NT2/D1 (cell line): Measurements from ENCODE around the gene SNAP47.

ENCODE experiments used
- DNase-seq: peaks from one replicate; pipeline ENCODE4 v3.0.0-alpha.2; 2011; ENCODE audit warnings: low read depth, low spot score
- H3K27me3 ChIP-seq: 2 replicates; pipeline ENCODE4 v1.6.0; 2011; ENCODE audit warnings: mild to moderate bottlenecking; ENCODE audit not compliant: insufficient read length, insufficient read depth
- H3K36me3 ChIP-seq: 2 replicates; pipeline ENCODE4 v1.6.1; 2011; ENCODE audit warnings: mild to moderate bottlenecking, low read length, mixed read lengths; ENCODE audit not compliant: insufficient read depth, insufficient read length
- H3K4me1 ChIP-seq: 2 replicates; pipeline ENCODE4 v1.5.1; 2011; ENCODE audit not compliant: insufficient read depth, insufficient read length
- H3K4me3 ChIP-seq: 2 replicates; pipeline ENCODE4 v1.5.1; 2011; ENCODE audit warnings: low read depth; ENCODE audit not compliant: insufficient read length
- H3K9ac ChIP-seq: 2 replicates; pipeline ENCODE4 v1.6.0; 2011; ENCODE audit warnings: low read depth; ENCODE audit not compliant: insufficient read length
- H3K9me3 ChIP-seq: 2 replicates; pipeline ENCODE4 v1.5.1; 2011; ENCODE audit warnings: mild to moderate bottlenecking, low read length; ENCODE audit not compliant: insufficient read depth
- SUZ12 ChIP-seq: IDR thresholded peaks from 2 replicates; pipeline ENCODE4 v1.6.1; 2011; ENCODE audit not compliant: insufficient read length, insufficient read depth; ENCODE audit errors: extremely low read depth
- YY1 ChIP-seq: IDR thresholded peaks from 2 replicates; pipeline ENCODE4 v1.6.1; 2011; ENCODE audit not compliant: insufficient read length, insufficient read depth
- ZNF274 ChIP-seq: IDR thresholded peaks from 2 replicates; pipeline ENCODE4 v1.6.1; 2011; ENCODE audit warnings: mild to moderate bottlenecking, low read depth, low read length

The SNAP47 gene

DNA sequence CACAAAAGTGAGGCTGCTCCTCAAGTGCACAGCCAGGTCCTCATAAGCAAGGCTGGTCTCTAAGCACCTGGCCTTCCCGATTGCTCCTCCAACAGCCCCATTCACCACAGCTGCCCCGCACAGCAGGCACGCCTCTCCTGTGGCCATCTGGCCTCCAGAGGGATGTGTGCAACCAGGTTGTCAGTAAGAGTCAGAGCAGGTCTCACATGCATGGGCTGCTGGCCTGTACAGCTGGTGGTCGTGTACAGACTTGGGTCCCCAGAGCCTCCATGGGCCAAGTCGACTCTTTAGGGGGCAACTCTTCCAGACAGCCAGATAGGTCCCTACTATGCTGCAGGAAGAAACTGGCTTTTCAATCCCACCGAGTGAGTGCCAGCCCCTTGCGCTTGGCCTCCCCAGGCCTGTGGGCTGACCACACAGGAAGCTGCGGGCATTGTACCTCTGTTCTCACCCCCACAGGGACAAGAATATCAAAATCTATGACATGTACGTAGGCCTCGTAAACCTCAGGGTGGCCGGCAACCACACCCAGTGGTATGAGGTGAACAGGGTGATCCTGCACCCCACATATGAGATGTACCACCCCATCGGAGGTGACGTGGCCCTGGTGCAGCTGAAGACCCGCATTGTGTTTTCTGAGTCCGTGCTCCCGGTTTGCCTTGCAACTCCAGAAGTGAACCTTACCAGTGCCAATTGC lies 81.7 kb downstream of the SNAP47 start:
- Histone ChIP-seq H3K9me3 (peaks cover 35% of the 10 kb centered on the region; the same call in 1 of the 2 replicates), H3K4me1 (peaks cover 5% of the 10 kb centered on the region), H3K27me3 (no peaks in the 10 kb centered on the region), H3K36me3 (no peaks in the 10 kb centered on the region), H3K9ac (no peak overlapping the region), H3K4me3 (no peak overlapping the region)
- no peak for TF ChIP-seq SUZ12
- no peak for TF ChIP-seq ZNF274
- no peak for TF ChIP-seq YY1
- DNase-seq, result no peak

DNA sequence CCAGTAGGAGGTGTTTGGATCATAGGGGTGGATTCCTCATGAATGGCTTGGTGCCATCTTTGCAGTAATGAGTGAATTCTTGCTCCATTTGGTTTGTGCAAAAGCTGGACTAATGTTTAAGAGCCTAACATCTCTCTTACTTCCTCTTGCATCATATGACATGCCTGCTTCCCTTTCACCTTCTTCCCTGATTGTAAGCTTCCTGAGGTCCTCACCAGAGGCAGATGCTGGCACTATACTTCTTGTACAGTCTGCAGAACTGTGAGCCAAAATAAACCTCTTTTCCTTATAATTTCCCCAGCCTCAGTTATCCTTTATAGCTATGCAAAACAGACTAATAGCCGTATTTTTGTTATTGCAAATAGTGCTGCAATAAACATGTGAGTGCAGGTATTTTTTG lies 88.3 kb downstream of the SNAP47 start:
- Histone ChIP-seq H3K36me3 (no peaks in the 10 kb centered on the region), H3K27me3 (no peaks in the 10 kb centered on the region), H3K9ac (no peak overlapping the region), H3K9me3 (peaks cover 17% of the 10 kb centered on the region), H3K4me1 (no peaks in the 10 kb centered on the region), H3K4me3 (no peak overlapping the region)
- DNase-seq, result no peak
- no peak for TF ChIP-seq SUZ12
- no peak for TF ChIP-seq ZNF274
- TF ChIP-seq YY1, result no peak

DNA sequence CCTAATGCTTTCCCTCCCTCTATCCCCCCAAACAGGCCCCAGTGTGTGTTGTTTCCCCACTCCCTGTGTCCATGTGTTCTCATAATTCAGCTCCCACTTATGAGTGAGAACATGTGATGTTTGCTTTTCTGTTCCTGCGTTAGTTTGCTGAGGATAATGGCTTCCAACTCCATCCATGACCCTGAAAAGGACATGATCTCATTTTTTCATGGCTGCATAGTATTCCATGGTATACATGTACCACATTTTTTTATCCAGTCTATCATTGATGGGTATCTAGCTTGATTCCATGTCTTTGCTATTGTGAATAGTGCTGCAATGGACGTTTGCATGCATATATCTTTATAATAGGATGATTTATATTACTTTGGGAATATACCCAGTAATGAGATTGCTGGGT lies 89.0 kb downstream of the SNAP47 start:
- Histone ChIP-seq H3K36me3 (no peaks in the 10 kb centered on the region), H3K9me3 (peaks cover 19% of the 10 kb centered on the region), H3K9ac (no peak overlapping the region), H3K27me3 (no peaks in the 10 kb centered on the region), H3K4me1 (no peaks in the 10 kb centered on the region), H3K4me3 (no peak overlapping the region)
- no peak for TF ChIP-seq YY1
- no peak for TF ChIP-seq SUZ12
- no peak for TF ChIP-seq ZNF274
- no peak for DNase-seq

DNA sequence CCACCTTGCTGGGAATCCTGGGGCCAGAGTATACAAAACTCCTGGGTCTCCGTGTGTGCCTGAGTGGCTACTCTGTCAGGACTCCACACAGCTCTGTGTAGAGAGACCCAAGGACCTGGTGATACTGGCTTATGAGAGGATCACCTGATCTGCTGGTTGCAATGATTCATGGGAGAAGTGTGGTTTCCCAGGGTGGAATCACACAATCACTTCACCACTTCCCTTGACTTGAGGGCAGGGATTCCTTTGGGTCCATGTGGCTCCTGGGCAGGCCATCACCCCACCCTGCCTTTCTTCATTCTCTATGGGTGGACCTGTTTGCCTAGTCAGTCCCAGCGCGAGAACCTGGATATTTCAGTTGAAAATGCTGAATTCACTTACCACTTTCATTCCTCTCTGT lies 93.6 kb downstream of the SNAP47 start:
- Histone ChIP-seq H3K27me3 (no peaks in the 10 kb centered on the region), H3K9me3 (peaks cover 14% of the 10 kb centered on the region), H3K4me3 (no peak overlapping the region), H3K9ac (no peak overlapping the region), H3K4me1 (no peaks in the 10 kb centered on the region), H3K36me3 (no peaks in the 10 kb centered on the region)
- TF ChIP-seq YY1 (no peak), ZNF274 (no peak), SUZ12 (no peak)
- DNase-seq, result no peak
